Measurements from ENCODE around the gene PHYHD1. TPM values are rescaled to one million over a fixed set of nuclear protein-coding genes. Genes with fewer than 3 reads are reported as not detected.

PHYHD1 gene
- total and polyA plus RNA-seq, 2 of the 13 experiments (the other 11 are each of a cell fraction or from before 2014, with no cell fraction given), result 10.6 to 25.3 TPM

DNA sequence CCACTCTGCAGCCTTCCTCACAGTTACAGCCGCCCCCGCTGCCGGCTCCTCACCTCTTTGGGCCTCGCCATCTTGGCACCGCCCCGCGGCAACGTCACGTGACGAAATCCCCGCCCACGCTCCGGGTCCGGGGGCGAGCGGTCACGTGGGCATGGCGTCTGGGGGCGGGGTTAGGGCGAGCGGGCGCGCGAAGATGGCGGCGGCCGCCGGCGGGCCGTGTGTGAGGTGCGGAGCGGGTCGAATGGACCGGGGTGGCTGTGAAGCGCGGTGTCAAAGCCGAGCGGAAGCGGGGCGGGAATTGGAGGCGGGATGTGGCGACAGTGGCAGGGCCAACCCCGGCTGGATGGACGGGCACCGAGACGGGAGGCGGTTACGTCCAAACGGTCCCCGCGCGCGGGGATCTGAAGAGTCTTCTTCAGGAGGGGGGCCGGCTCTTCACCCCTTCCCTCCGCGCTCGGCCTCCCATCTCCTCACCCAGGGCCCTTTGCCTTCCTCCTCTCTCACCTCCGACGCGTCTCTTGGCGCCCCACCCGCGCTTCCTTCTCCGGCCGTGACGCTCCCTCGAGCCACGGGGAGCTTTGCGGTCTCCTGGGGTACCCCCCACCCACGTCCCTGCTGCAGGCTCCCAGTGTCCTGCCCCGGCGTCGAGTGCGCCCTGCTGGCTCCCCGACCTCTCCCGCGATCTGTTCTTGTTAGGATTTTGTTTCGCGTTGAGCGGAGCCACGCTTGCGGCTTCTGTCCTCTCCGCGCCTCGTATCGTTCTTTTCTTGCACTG lies 26.9 kb downstream of the PHYHD1 start, which contains the start of the genes DOLK and NUP188 (continued):
- TF ChIP-seq NCOR1 (IDR thresholded peaks at IDR 0.05; ENCODE audit: borderline replicate concordance, low read length) (no peak), CBFB (CRISPR knock-in tag; IDR thresholded peaks at IDR 0.05) (peak; percentile 36; the same call in 1 of the 2 replicates), ISL2 (CRISPR knock-in tag; IDR thresholded peaks at IDR 0.05) (peak; percentile 78; the same call in 1 of the 2 replicates), ZNF10 (CRISPR knock-in tag; IDR thresholded peaks at IDR 0.05; ENCODE audit: borderline replicate concordance, low read depth) (no peak), ZNF17 (CRISPR knock-in tag; IDR thresholded peaks at IDR 0.05) (no peak), SP4 (CRISPR knock-in tag; IDR thresholded peaks at IDR 0.05) (peak; percentile 83), EP300 (IDR thresholded peaks at IDR 0.05; ENCODE audit: low read depth in 2 of 2, low read length in 2 of 2) (no peak), EP300 (CRISPR knock-in tag; IDR thresholded peaks at IDR 0.05; ENCODE audit: borderline replicate concordance) (peak; percentile 40; the same call in 1 of the 2 replicates), SRF (IDR thresholded peaks at IDR 0.05; ENCODE audit: low read depth, low read length) (0 out of 2 replicates have a peak, but pooled peaks have one; percentile 18), TBL1XR1 (IDR thresholded peaks at IDR 0.05; ENCODE audit: borderline replicate concordance, low read length, partially characterized antibody) (peak; percentile 46), ZFP1 (CRISPR knock-in tag; IDR thresholded peaks at IDR 0.05) (no peak), ZNF441 (CRISPR knock-in tag; IDR thresholded peaks at IDR 0.05; ENCODE audit: borderline replicate concordance) (peak; percentile 84; the same call in 1 of the 2 replicates), ZNF660 (CRISPR knock-in tag; IDR thresholded peaks at IDR 0.05; ENCODE audit: borderline replicate concordance, low read depth) (no peak), RBM22 (optimal IDR thresholded peaks at IDR 0.05; ENCODE audit: low read length) (no peak), ZSCAN30 (CRISPR knock-in tag; IDR thresholded peaks at IDR 0.05) (no peak), ZNF256 (CRISPR knock-in tag; conservative IDR thresholded peaks at IDR 0.05) (0 out of 2 replicates have a peak, but pooled peaks have one; percentile 5), RCOR2 (CRISPR knock-in tag; IDR thresholded peaks at IDR 0.05) (no peak), HOXA9 (CRISPR knock-in tag; IDR thresholded peaks at IDR 0.05; ENCODE audit: borderline replicate concordance) (peak; percentile 84; the same call in 1 of the 2 replicates), SRSF1 (optimal IDR thresholded peaks at IDR 0.05; ENCODE audit: low read depth, low read length) (no peak), ZKSCAN1 (IDR thresholded peaks at IDR 0.05; ENCODE audit: low read length) (no peak)
- TF ChIP-seq, protein P1, sequence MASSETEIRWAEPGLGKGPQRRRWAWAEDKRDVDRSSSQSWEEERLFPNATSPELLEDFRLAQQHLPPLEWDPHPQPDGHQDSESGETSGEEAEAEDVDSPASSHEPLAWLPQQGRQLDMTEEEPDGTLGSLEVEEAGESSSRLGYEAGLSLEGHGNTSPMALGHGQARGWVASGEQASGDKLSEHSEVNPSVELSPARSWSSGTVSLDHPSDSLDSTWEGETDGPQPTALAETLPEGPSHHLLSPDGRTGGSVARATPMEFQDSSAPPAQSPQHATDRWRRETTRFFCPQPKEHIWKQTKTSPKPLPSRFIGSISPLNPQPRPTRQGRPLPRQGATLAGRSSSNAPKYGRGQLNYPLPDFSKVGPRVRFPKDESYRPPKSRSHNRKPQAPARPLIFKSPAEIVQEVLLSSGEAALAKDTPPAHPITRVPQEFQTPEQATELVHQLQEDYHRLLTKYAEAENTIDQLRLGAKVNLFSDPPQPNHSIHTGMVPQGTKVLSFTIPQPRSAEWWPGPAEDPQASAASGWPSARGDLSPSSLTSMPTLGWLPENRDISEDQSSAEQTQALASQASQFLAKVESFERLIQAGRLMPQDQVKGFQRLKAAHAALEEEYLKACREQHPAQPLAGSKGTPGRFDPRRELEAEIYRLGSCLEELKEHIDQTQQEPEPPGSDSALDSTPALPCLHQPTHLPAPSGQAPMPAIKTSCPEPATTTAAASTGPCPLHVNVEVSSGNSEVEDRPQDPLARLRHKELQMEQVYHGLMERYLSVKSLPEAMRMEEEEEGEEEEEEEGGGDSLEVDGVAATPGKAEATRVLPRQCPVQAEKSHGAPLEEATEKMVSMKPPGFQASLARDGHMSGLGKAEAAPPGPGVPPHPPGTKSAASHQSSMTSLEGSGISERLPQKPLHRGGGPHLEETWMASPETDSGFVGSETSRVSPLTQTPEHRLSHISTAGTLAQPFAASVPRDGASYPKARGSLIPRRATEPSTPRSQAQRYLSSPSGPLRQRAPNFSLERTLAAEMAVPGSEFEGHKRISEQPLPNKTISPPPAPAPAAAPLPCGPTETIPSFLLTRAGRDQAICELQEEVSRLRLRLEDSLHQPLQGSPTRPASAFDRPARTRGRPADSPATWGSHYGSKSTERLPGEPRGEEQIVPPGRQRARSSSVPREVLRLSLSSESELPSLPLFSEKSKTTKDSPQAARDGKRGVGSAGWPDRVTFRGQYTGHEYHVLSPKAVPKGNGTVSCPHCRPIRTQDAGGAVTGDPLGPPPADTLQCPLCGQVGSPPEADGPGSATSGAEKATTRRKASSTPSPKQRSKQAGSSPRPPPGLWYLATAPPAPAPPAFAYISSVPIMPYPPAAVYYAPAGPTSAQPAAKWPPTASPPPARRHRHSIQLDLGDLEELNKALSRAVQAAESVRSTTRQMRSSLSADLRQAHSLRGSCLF (CRISPR knock-in tag; IDR thresholded peaks at IDR 0.05; ENCODE audit: borderline replicate concordance), result no peak
- TF ChIP-seq, protein P2, sequence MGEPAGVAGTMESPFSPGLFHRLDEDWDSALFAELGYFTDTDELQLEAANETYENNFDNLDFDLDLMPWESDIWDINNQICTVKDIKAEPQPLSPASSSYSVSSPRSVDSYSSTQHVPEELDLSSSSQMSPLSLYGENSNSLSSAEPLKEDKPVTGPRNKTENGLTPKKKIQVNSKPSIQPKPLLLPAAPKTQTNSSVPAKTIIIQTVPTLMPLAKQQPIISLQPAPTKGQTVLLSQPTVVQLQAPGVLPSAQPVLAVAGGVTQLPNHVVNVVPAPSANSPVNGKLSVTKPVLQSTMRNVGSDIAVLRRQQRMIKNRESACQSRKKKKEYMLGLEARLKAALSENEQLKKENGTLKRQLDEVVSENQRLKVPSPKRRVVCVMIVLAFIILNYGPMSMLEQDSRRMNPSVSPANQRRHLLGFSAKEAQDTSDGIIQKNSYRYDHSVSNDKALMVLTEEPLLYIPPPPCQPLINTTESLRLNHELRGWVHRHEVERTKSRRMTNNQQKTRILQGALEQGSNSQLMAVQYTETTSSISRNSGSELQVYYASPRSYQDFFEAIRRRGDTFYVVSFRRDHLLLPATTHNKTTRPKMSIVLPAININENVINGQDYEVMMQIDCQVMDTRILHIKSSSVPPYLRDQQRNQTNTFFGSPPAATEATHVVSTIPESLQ (CRISPR knock-in tag; conservative IDR thresholded peaks at IDR 0.05), result no peak
- TF ChIP-seq, protein P3, sequence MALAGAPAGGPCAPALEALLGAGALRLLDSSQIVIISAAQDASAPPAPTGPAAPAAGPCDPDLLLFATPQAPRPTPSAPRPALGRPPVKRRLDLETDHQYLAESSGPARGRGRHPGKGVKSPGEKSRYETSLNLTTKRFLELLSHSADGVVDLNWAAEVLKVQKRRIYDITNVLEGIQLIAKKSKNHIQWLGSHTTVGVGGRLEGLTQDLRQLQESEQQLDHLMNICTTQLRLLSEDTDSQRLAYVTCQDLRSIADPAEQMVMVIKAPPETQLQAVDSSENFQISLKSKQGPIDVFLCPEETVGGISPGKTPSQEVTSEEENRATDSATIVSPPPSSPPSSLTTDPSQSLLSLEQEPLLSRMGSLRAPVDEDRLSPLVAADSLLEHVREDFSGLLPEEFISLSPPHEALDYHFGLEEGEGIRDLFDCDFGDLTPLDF (CRISPR knock-in tag; IDR thresholded peaks at IDR 0.05), result peak; percentile 87
